Fibroblast of pulmonary artery (primary cell): ENCODE results near the gene FEM1B.

Experiments used
- DNase-seq: peaks from one replicate; pipeline ENCODE4 v3.0.0-alpha.2; 2010; ENCODE audit warnings: low read depth
- H3K4me3 ChIP-seq: replicated peaks from 2 replicates; pipeline ENCODE4 v1.5.1; 2011; ENCODE audit warnings: low read depth, mild to moderate bottlenecking, control low read depth, low read length, moderate library complexity
- CTCF ChIP-seq: IDR thresholded peaks from 2 replicates; pipeline ENCODE4 v1.5.1; 2011; ENCODE audit warnings: mild to moderate bottlenecking, control low read depth, low read length, inconsistent platforms; ENCODE audit errors: missing control alignments

Gene FEM1B

GRCh38 chr15:68277603-68278344 is at the start of gene FEM1B:
FEM1B (plus strand) TSS chr15:68277745; CDS start chr15:68278418, 673 bp downstream.
- TF ChIP-seq CTCF = no peak
- DNase-seq = peak; percentile 95
- peak within 1 kb of the TSS; percentile 92 for H3K4me3 ChIP-seq

- peak; percentile 8 for DNase-seq
- peak overlapping the region; percentile 81 for H3K4me3 ChIP-seq
- no peak for TF ChIP-seq CTCF
Measured at GRCh38 chr15:68228143-68228970, 49.2 kb upstream of the FEM1B start.

- no peak for TF ChIP-seq CTCF
- peak overlapping the region; percentile 81 for H3K4me3 ChIP-seq
- no peak for DNase-seq
Measured at GRCh38 chr15:68228971-68229385, 48.6 kb upstream of the FEM1B start.

GRCh38 chr15:68229386-68230156 is 48.0 kb upstream of the FEM1B start, which contains the start of gene CLN6:
CLN6 (minus strand) TSS chr15:68229728; CDS start chr15:68229584, 144 bp downstream.
- H3K4me3 ChIP-seq = peak within 1 kb of the TSS; percentile 81
- DNase-seq = peak; percentile 77
- no peak for TF ChIP-seq CTCF

- no peak for TF ChIP-seq CTCF
- no peak for DNase-seq
- peak overlapping the region; percentile 81 for H3K4me3 ChIP-seq
Measured at GRCh38 chr15:68230157-68231100, 47.1 kb upstream of the FEM1B start.
